G401.6 (cell line): Measurements from ENCODE around the gene FOXA3.
A peak's percentile ranks its signal among the peaks of the same experiment; 100 is the strongest.

Experiments
- FAIRE-seq: peaks from 2 replicates; lab custom pipeline; 2012; peaks lifted over from hg19 to GRCh38; lab: Jason Lieb, UNC

Gene FOXA3

GRCh38 chr19:45863840-45864628 is at the start of gene FOXA3:
TSS of gene FOXA3 (plus strand) at chr19:45864326. CDS start at chr19:45864457, 131 bp downstream.
- FAIRE-seq = no peak

- no peak for FAIRE-seq
Observed at GRCh38 chr19:45814851-45815480, 49.2 kb upstream of the FOXA3 start, which contains the start of gene RSPH6A. TSS of gene RSPH6A (minus strand) at chr19:45815308. CDS start at chr19:45815176, 132 bp downstream.

- FAIRE-seq = no peak
Observed at GRCh38 chr19:45815481-45816216, 48.5 kb upstream of the FOXA3 start.

GRCh38 chr19:45816236-45817009 is 47.7 kb upstream of the FOXA3 start:
- FAIRE-seq = no peak

GRCh38 chr19:45817010-45817724 is 47.0 kb upstream of the FOXA3 start:
- peak; percentile 99 for FAIRE-seq

- FAIRE-seq = no peak
Observed at GRCh38 chr19:45817725-45818301, 46.3 kb upstream of the FOXA3 start.

- no peak for FAIRE-seq
Observed at GRCh38 chr19:45819769-45820168, 44.4 kb upstream of the FOXA3 start.

- no peak for FAIRE-seq
Observed at GRCh38 chr19:45820413-45821102, 43.6 kb upstream of the FOXA3 start.

GRCh38 chr19:45821103-45821521 is 43.0 kb upstream of the FOXA3 start:
- FAIRE-seq = no peak

- FAIRE-seq = no peak
Observed at GRCh38 chr19:45821570-45821969, 42.6 kb upstream of the FOXA3 start.

GRCh38 chr19:45822716-45823115 is 41.4 kb upstream of the FOXA3 start:
- FAIRE-seq = no peak

- FAIRE-seq = no peak
Observed at GRCh38 chr19:45823182-45823581, 40.9 kb upstream of the FOXA3 start.

GRCh38 chr19:45824041-45824471 is 40.1 kb upstream of the FOXA3 start:
- FAIRE-seq = no peak

GRCh38 chr19:45824531-45825262 is 39.4 kb upstream of the FOXA3 start:
- no peak for FAIRE-seq

- no peak for FAIRE-seq
Observed at GRCh38 chr19:45825263-45825605, 38.9 kb upstream of the FOXA3 start.

- FAIRE-seq = no peak
Observed at GRCh38 chr19:45825917-45826893, 37.9 kb upstream of the FOXA3 start.

GRCh38 chr19:45826934-45827333 is 37.2 kb upstream of the FOXA3 start:
- FAIRE-seq = no peak

- no peak for FAIRE-seq
Observed at GRCh38 chr19:45827459-45828093, 36.5 kb upstream of the FOXA3 start.
